K562 (cell line): ENCODE data around the gene BCL2L13.

Source experiments
- CEBPB ChIP-seq: fragments of 450-650 bp; IDR thresholded peaks from 2 replicates; pipeline ENCODE4 v1.6.1; 2016; ENCODE audit warnings: missing genetic modification characterization, missing compliant biosample characterization
- CHD1 ChIP-seq: fragments of 200-600 bp; sonication (generic); IDR thresholded peaks from one replicate; pipeline ENCODE4 v1.6.1; 2012; ENCODE audit warnings: mild to moderate bottlenecking, moderate library complexity, low read length, inconsistent platforms
- CTCF ChIP-seq, 3 experiments: IDR thresholded peaks in 2 of 3; conservative IDR thresholded peaks in 1 of 3; 2 replicates each; pipeline ENCODE4 v1.5.1; 2011 to 2012; ENCODE audit warnings: low read length in 3 of 3, mild to moderate bottlenecking in 3 of 3, control low read depth in 2 of 3, improper control_type of control experiment in 1 of 3, inconsistent platforms in 1 of 3, low read depth in 1 of 3, mixed read lengths in 1 of 3, moderate library complexity in 1 of 3; ENCODE audit not compliant: insufficient read depth in 2 of 3
- EZH2 ChIP-seq: IDR thresholded peaks from 2 replicates; pipeline ENCODE4 v1.6.1; 2012; ENCODE audit warnings: low read depth, mild to moderate bottlenecking, inconsistent platforms, low read length, borderline replicate concordance
- FOXA3 ChIP-seq, 2 experiments: fragments of 450-650 bp in 1 of 2; sonication (generic) in 1 of 2; formaldehyde crosslinking; IDR thresholded peaks in 1 of 2; conservative IDR thresholded peaks in 1 of 2; 2 replicates each; pipeline versions ENCODE4 v1.4.0 to v1.8.0; 2020 to 2022; ENCODE audit warnings: mild to moderate bottlenecking in 2 of 2, missing genetic modification reagents in 1 of 2
- FOXM1 ChIP-seq, 2 experiments: fragments of 450-650 bp in 1 of 2; sonication (generic) in 1 of 2; formaldehyde crosslinking in 1 of 2; IDR thresholded peaks; 2 replicates each; pipeline versions ENCODE4 v1.6.1 to v1.9.0; 2017 to 2022; ENCODE audit warnings: low read depth in 2 of 2, mild to moderate bottlenecking in 2 of 2, missing genetic modification reagents in 1 of 2, moderate library complexity in 1 of 2
- HDAC2 ChIP-seq: fragments of 450-650 bp; IDR thresholded peaks from 2 replicates; pipeline ENCODE4 v1.6.1; 2016; ENCODE audit warnings: mild to moderate bottlenecking
- HMG20A ChIP-seq: fragments of 450-650 bp; formaldehyde crosslinking; conservative IDR thresholded peaks from 2 replicates; pipeline ENCODE4 v1.4.0; 2020; ENCODE audit warnings: mild to moderate bottlenecking, mixed read lengths
- HNRNPK ChIP-seq: fragments of 200-400 bp; formaldehyde crosslinking; IDR thresholded peaks from one replicate; pipeline ENCODE4 v1.6.1; 2018; ENCODE audit warnings: mild to moderate bottlenecking, low read depth, low read length; ENCODE audit not compliant: poor library complexity, severe bottlenecking
- KDM1A ChIP-seq, 2 experiments: fragments of 450-650 bp; IDR thresholded peaks; 2 replicates each; pipeline ENCODE4 v1.6.1; 2016; ENCODE audit warnings: mild to moderate bottlenecking in 2 of 2
- MBD1 ChIP-seq: fragments of 250-450 bp; sonication (Bioruptor Pico); IDR thresholded peaks from 2 replicates; pipeline ENCODE4 v1.8.0; 2022; ENCODE audit warnings: inconsistent platforms
- NFIC ChIP-seq: fragments of 450-650 bp; IDR thresholded peaks from 2 replicates; pipeline ENCODE4 v1.6.1; 2017; ENCODE audit warnings: mild to moderate bottlenecking, inconsistent platforms
- TF ChIP-seq, protein P1 (sequence below): fragments of 250-450 bp; sonication (Bioruptor Pico); IDR thresholded peaks from 2 replicates; pipeline ENCODE4 v1.5.0; 2021

DNA sequence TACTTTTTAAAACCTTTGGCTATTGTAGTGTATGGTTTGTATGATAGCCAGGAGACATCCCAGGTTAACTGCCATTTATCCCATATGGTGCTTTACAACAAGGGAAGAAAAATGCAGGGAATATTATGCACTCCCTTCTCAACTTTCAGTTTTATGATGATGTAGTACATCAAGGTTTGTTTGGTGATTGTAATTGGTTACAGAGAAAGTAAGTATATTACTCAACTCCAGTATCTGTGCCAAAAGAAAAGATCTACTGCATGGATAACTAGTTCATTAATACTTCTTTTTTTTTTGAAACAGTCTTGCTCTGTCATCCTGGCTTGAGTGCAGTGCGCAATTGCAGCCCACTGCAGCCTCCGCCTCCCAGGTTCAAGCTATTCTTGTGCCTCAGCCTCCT lies 65.3 kb downstream of the BCL2L13 start:
- no peak for TF ChIP-seq CTCF (IDR thresholded peaks at IDR 0.05 in 2 of 3, conservative IDR thresholded peaks at IDR 0.05 in 1 of 3; ENCODE audit: insufficient read depth in 2 of 3, low read depth in 1 of 3, low read length in 3 of 3)
- no peak for TF ChIP-seq MBD1 (CRISPR knock-in tag)
- no peak for TF ChIP-seq CHD1
- no peak for TF ChIP-seq HDAC2
- no peak for TF ChIP-seq NFIC
- TF ChIP-seq EZH2 = no peak
- TF ChIP-seq FOXM1 (IDR thresholded peaks at IDR 0.05; ENCODE audit: low read depth) = no peak
- no peak for TF ChIP-seq FOXM1 (CRISPR knock-in tag; IDR thresholded peaks at IDR 0.05; ENCODE audit: low read depth)
- TF ChIP-seq FOXA3 (CRISPR knock-in tag; conservative IDR thresholded peaks at IDR 0.05 in 1 of 2, IDR thresholded peaks at IDR 0.05 in 1 of 2) = no peak
- no peak for TF ChIP-seq HMG20A
- TF ChIP-seq CEBPB (tag) = no peak
- no peak for TF ChIP-seq HNRNPK
- TF ChIP-seq KDM1A (IDR thresholded peaks at IDR 0.05) = no peak
- TF ChIP-seq, protein P1, sequence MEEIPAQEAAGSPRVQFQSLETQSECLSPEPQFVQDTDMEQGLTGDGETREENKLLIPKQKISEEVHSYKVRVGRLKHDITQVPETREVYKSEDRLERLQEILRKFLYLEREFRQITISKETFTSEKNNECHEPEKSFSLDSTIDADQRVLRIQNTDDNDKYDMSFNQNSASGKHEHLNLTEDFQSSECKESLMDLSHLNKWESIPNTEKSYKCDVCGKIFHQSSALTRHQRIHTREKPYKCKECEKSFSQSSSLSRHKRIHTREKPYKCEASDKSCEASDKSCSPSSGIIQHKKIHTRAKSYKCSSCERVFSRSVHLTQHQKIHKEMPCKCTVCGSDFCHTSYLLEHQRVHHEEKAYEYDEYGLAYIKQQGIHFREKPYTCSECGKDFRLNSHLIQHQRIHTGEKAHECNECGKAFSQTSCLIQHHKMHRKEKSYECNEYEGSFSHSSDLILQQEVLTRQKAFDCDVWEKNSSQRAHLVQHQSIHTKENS (CRISPR knock-in tag) = no peak
